ENCODE data around the gene PACC1.
"Not testable (repeated sequence)": the region's sequence is repeated elsewhere in the genome, so short reads cannot be mapped to it uniquely, and the experiment has no call there.

Gene PACC1

DNA sequence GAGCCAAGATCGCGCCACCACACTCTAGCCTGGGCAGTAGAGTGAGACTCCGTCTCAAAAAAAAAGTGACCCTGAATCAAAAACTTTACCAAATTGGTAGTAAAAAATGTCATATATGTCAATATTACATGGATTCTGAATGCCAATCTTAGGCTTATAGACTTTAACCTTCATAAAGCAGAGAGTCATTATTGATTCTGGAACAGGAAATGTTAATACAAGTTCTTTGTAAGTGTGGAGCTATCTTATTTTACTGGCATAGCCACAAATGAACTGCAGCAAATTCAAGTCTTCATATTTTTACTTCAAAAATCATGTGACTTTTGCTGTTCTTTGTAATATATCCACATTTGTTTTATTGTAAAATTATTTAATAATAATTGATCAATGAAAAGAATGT is 88.1 kb downstream of the PACC1 start:
- no peak for DNase-seq

DNA sequence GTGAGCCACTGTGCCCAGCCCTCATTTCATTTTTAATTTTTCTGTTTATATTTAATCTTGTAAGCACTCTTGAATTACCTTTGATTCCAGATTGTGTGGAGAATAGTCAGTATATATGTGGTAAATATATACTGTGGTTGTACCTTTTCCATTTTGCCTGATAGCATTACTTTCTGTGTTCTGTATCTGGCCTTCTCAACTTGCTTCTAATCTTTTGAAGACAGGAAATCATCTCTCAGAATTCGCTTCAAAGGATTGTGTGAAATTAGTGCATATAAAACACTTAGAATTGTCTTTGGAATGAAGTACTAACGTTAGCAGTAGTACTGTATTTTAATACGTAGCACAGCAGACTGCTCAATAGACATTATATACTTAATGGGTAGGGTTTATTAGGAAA is 91.6 kb downstream of the PACC1 start:
- DNase-seq: no peak

DNA sequence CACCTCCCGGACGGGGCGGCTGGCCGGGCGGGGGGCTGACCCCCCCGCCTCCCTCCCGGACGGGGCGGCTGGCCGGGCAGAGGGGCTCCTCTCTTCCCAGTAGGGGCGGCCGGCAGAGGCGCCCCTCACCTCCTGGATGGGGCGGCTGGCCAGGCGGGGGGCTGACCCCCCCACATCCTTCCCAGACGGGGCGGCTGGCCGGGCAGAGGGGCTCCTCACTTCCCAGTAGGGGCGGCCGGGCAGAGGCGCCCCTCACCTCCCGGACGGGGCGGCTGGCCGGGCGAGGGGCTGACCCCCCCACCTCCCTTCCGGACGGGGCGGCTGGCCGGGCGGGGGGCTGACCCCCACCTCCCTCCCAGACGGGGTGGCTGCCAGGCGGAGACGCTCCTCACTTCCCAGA is 93.7 kb downstream of the PACC1 start:
- not testable (repeated sequence) for DNase-seq

- DNase-seq: no peak
Measured at GRCh38 chr1:212317916-212318315, 96.8 kb downstream of the PACC1 start.

DNA sequence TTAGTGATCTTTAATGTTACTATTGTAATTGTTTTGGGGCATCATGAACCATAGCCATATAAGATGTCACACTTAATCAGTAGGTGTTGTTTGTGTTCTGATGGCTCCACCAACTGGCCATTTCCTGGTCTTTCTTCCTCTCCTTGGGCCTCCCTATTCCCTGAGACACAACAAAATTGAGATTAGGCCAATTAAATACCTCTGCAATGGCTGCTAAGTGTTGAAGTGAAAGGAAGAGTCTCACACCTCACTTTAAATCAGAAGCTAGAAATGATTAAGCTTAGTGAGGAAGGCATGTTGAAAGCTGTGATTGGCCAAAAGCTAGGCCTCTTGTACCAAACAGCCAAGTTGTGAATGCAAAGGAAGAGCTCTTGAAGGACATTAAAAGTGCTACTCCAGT is 98.8 kb downstream of the PACC1 start:
- peak; percentile 34 for DNase-seq

GRCh38 chr1:212315184-212315583 is 99.5 kb downstream of the PACC1 start:
- DNase-seq: no peak

All from COR-L47 (cell line).